ENCODE measurements around the gene FAM13A. TPM values are rescaled to one million over a fixed set of nuclear protein-coding genes. Genes with fewer than 3 reads are reported as not detected.
"Not testable (repeated sequence)": the region's sequence is repeated elsewhere in the genome, so short reads cannot be mapped to it uniquely, and the experiment has no call there.

The FAM13A gene
- total RNA-seq, 1 experiment from 2014 or later: 16.7 TPM

GRCh38 chr4:88939697-88940096 lies 117.3 kb downstream of the FAM13A start:
- in situ Hi-C loops (cut with HindIII; ENCODE audit: low pct_unique_long_range_greater_than_20kb, low sequenced_read_pairs): no loop called here
- no peak for DNase-seq (ENCODE audit: low read depth)

GRCh38 chr4:88938138-88938537 lies 118.8 kb downstream of the FAM13A start:
- DNase-seq (ENCODE audit: low read depth): peak; percentile 6
- in situ Hi-C loops (cut with HindIII; ENCODE audit: low pct_unique_long_range_greater_than_20kb, low sequenced_read_pairs): no loop called here

- in situ Hi-C loops (cut with HindIII; ENCODE audit: low pct_unique_long_range_greater_than_20kb, low sequenced_read_pairs): no loop called here
- no peak for DNase-seq (ENCODE audit: low read depth)
Measured at GRCh38 chr4:88937081-88937480, 119.9 kb downstream of the FAM13A start.

GRCh38 chr4:88933414-88934160 lies 123.4 kb downstream of the FAM13A start:
- in situ Hi-C loops (cut with HindIII; ENCODE audit: low pct_unique_long_range_greater_than_20kb, low sequenced_read_pairs): no loop called here
- DNase-seq (ENCODE audit: low read depth): no peak

- in situ Hi-C loops (cut with HindIII; ENCODE audit: low pct_unique_long_range_greater_than_20kb, low sequenced_read_pairs): no loop called here
- no peak for DNase-seq (ENCODE audit: low read depth)
Measured at GRCh38 chr4:88928852-88929251, 128.1 kb downstream of the FAM13A start.

- DNase-seq (ENCODE audit: low read depth): no peak
- in situ Hi-C loops (cut with HindIII; ENCODE audit: low pct_unique_long_range_greater_than_20kb, low sequenced_read_pairs): no loop called here
Measured at GRCh38 chr4:88927420-88927819, 129.6 kb downstream of the FAM13A start.

- in situ Hi-C loops (cut with HindIII; ENCODE audit: low pct_unique_long_range_greater_than_20kb, low sequenced_read_pairs): no loop called here
- DNase-seq (ENCODE audit: low read depth): no peak
Measured at GRCh38 chr4:88919056-88919455, 137.9 kb downstream of the FAM13A start.

GRCh38 chr4:88913181-88913580 lies 143.8 kb downstream of the FAM13A start:
- in situ Hi-C loops (cut with HindIII; ENCODE audit: low pct_unique_long_range_greater_than_20kb, low sequenced_read_pairs); DNase-seq (ENCODE audit: low read depth): not testable (repeated sequence)

- DNase-seq (ENCODE audit: low read depth): no peak
- in situ Hi-C loops (cut with HindIII; ENCODE audit: low pct_unique_long_range_greater_than_20kb, low sequenced_read_pairs): no loop called here
Measured at GRCh38 chr4:88911246-88912212, 145.5 kb downstream of the FAM13A start.

GRCh38 chr4:88910101-88910500 lies 146.9 kb downstream of the FAM13A start:
- DNase-seq (ENCODE audit: low read depth): no peak
- in situ Hi-C loops (cut with HindIII; ENCODE audit: low pct_unique_long_range_greater_than_20kb, low sequenced_read_pairs): no loop called here

- DNase-seq (ENCODE audit: low read depth): no peak
- in situ Hi-C loops (cut with HindIII; ENCODE audit: low pct_unique_long_range_greater_than_20kb, low sequenced_read_pairs): no loop called here
Measured at GRCh38 chr4:88908521-88908920, 148.5 kb downstream of the FAM13A start.

GRCh38 chr4:88908003-88908402 lies 149.0 kb downstream of the FAM13A start:
- in situ Hi-C loops (cut with HindIII; ENCODE audit: low pct_unique_long_range_greater_than_20kb, low sequenced_read_pairs): no loop called here
- no peak for DNase-seq (ENCODE audit: low read depth)

- in situ Hi-C loops (cut with HindIII; ENCODE audit: low pct_unique_long_range_greater_than_20kb, low sequenced_read_pairs): no loop called here
Measured at GRCh38 chr4:88907478-88907877, 149.5 kb downstream of the FAM13A start.

GRCh38 chr4:88904240-88904639 lies 152.7 kb downstream of the FAM13A start:
- in situ Hi-C loops (cut with HindIII; ENCODE audit: low pct_unique_long_range_greater_than_20kb, low sequenced_read_pairs); DNase-seq (ENCODE audit: low read depth): not testable (repeated sequence)

More at GRCh38 chr4:88907478-88907877, 149.5 kb downstream of the FAM13A start:
- no peak for DNase-seq (ENCODE audit: low read depth)

GRCh38 chr4:88900432-88900831 lies 156.6 kb downstream of the FAM13A start:
- DNase-seq (ENCODE audit: low read depth): no peak
- in situ Hi-C loops (cut with HindIII; ENCODE audit: low pct_unique_long_range_greater_than_20kb, low sequenced_read_pairs): no loop called here

- in situ Hi-C loops (cut with HindIII; ENCODE audit: low pct_unique_long_range_greater_than_20kb, low sequenced_read_pairs): no loop called here
- DNase-seq (ENCODE audit: low read depth): no peak
Measured at GRCh38 chr4:88897752-88898151, 159.2 kb downstream of the FAM13A start.

GRCh38 chr4:88897180-88897579 lies 159.8 kb downstream of the FAM13A start:
- in situ Hi-C loops (cut with HindIII; ENCODE audit: low pct_unique_long_range_greater_than_20kb, low sequenced_read_pairs): no loop called here
- no peak for DNase-seq (ENCODE audit: low read depth)

GRCh38 chr4:88893961-88894360 lies 163.0 kb downstream of the FAM13A start:
- in situ Hi-C loops (cut with HindIII; ENCODE audit: low pct_unique_long_range_greater_than_20kb, low sequenced_read_pairs): no loop called here
- DNase-seq (ENCODE audit: low read depth): no peak

- in situ Hi-C loops (cut with HindIII; ENCODE audit: low pct_unique_long_range_greater_than_20kb, low sequenced_read_pairs): no loop called here
- no peak for DNase-seq (ENCODE audit: low read depth)
Measured at GRCh38 chr4:88892646-88893045, 164.3 kb downstream of the FAM13A start.
